ENCODE measurements around the gene EBF3.

EBF3 gene

GRCh38 chr10:129969184-129969910 lies 5.3 kb upstream of the EBF3 start:
- Histone ChIP-seq H3K18ac (ENCODE audit: low read length) (peak overlapping the region; percentile 80), H3K27me3 (ENCODE audit: control insufficient read depth in 3 of 3, insufficient read depth in 3 of 3, low read depth in 1 of 3, low read length in 3 of 3) (peaks cover 69 to 96% (median 95%) of the 10 kb centered on the region in 3 experiments), H3K4ac (ENCODE audit: low read length) (no peak overlapping the region), H3K79me1 (ENCODE audit: low read depth, low read length) (no peaks in the 10 kb centered on the region), H3K9me3 (replicated peaks in 1 of 2; ENCODE audit: control insufficient read depth in 2 of 2, insufficient read depth in 1 of 2, low read depth in 1 of 2, low read length in 2 of 2) (no peaks in the 10 kb centered on the region), H3K4me3 (ENCODE audit: low read length in 2 of 2) (no peak overlapping the region), H2AFZ (ENCODE audit: low read length) (no peak overlapping the region), H2BK15ac (ENCODE audit: low read length) (no peak overlapping the region), H2BK12ac (ENCODE audit: low read length) (no peak overlapping the region), H3K9ac (ENCODE audit: low read depth, low read length, poor library complexity) (peak overlapping the region; percentile 77), H3K36me3 (replicated peaks in 1 of 2; ENCODE audit: control insufficient read depth in 2 of 2, insufficient read depth in 2 of 2, low read length in 2 of 2) (no peaks in the 10 kb centered on the region), H4K8ac (ENCODE audit: low read depth, low read length) (no peak overlapping the region), H3K27ac (replicated peaks; ENCODE audit: low read length) (no peak overlapping the region), H3K14ac (ENCODE audit: low read length) (peak overlapping the region; percentile 21), H3K4me2 (ENCODE audit: insufficient read depth, low read length, poor library complexity, severe bottlenecking) (peak overlapping the region; percentile 54), H2AK5ac (ENCODE audit: low read depth, low read length) (no peak overlapping the region), H2BK120ac (ENCODE audit: low read depth, low read length) (no peak overlapping the region), H3K4me1 (ENCODE audit: control insufficient read depth in 2 of 2, insufficient read depth in 1 of 2, low read depth in 1 of 2, low read length in 2 of 2) (peaks cover 6 to 17% of the 10 kb centered on the region in 2 donors), H3K23ac (ENCODE audit: low read depth, low read length, poor library complexity) (no peak overlapping the region), H4K91ac (ENCODE audit: low read depth, low read length, poor library complexity) (no peak overlapping the region), H2BK5ac (ENCODE audit: low read length) (peak overlapping the region; percentile 75)
- peak; percentile 24 for DNase-seq (ENCODE audit: low spot score)
- WGBS, 2 donors (ENCODE audit: extremely low coverage in 2 of 2, insufficient read length in 2 of 2, insufficient replicate concordance in 1 of 2): no CpG with 5 or more reads among the region's 68 CpGs

- Histone ChIP-seq H4K8ac (ENCODE audit: low read depth, low read length) (no peak overlapping the region), H3K79me1 (ENCODE audit: low read depth, low read length) (no peaks in the 10 kb centered on the region), H3K9ac (ENCODE audit: low read depth, low read length, poor library complexity) (no peak overlapping the region), H3K14ac (ENCODE audit: low read length) (peak overlapping the region; percentile 21), H2BK15ac (ENCODE audit: low read length) (no peak overlapping the region), H2BK5ac (ENCODE audit: low read length) (no peak overlapping the region), H4K91ac (ENCODE audit: low read depth, low read length, poor library complexity) (no peak overlapping the region), H3K18ac (ENCODE audit: low read length) (peak overlapping the region; percentile 80), H2AK5ac (ENCODE audit: low read depth, low read length) (peak overlapping the region; percentile 81), H3K9me3 (replicated peaks in 1 of 2; ENCODE audit: control insufficient read depth in 2 of 2, insufficient read depth in 1 of 2, low read depth in 1 of 2, low read length in 2 of 2) (no peaks in the 10 kb centered on the region), H3K27ac (replicated peaks; ENCODE audit: low read length) (no peak overlapping the region), H3K23ac (ENCODE audit: low read depth, low read length, poor library complexity) (no peak overlapping the region), H3K4me2 (ENCODE audit: insufficient read depth, low read length, poor library complexity, severe bottlenecking) (peak overlapping the region; percentile 54), H3K4me1 (ENCODE audit: control insufficient read depth in 2 of 2, insufficient read depth in 1 of 2, low read depth in 1 of 2, low read length in 2 of 2) (peaks cover 6 to 17% of the 10 kb centered on the region in 2 donors), H3K4ac (ENCODE audit: low read length) (no peak overlapping the region), H2BK12ac (ENCODE audit: low read length) (no peak overlapping the region), H3K4me3 (ENCODE audit: low read length in 2 of 2) (no peak overlapping the region), H3K27me3 (ENCODE audit: control insufficient read depth in 3 of 3, insufficient read depth in 3 of 3, low read depth in 1 of 3, low read length in 3 of 3) (peaks cover 69 to 93% (median 93%) of the 10 kb centered on the region in 3 experiments), H3K36me3 (replicated peaks in 1 of 2; ENCODE audit: control insufficient read depth in 2 of 2, insufficient read depth in 2 of 2, low read length in 2 of 2) (no peaks in the 10 kb centered on the region), H2AFZ (ENCODE audit: low read length) (no peak overlapping the region), H2BK120ac (ENCODE audit: low read depth, low read length) (no peak overlapping the region)
- WGBS, 2 donors (ENCODE audit: extremely low coverage in 2 of 2, insufficient read length in 2 of 2, insufficient replicate concordance in 1 of 2): no CpG with 5 or more reads among the region's 15 CpGs
- peak; percentile 75 for DNase-seq (ENCODE audit: low spot score)
Measured at GRCh38 chr10:129968853-129969183, 4.7 kb upstream of the EBF3 start.

GRCh38 chr10:129968020-129968852 lies 4.2 kb upstream of the EBF3 start:
- Histone ChIP-seq H3K18ac (ENCODE audit: low read length) (peak overlapping the region; percentile 80), H3K79me1 (ENCODE audit: low read depth, low read length) (no peaks in the 10 kb centered on the region), H3K23ac (ENCODE audit: low read depth, low read length, poor library complexity) (peak overlapping the region; percentile 65), H3K4me3 (ENCODE audit: low read length in 2 of 2) (no peak overlapping the region), H3K36me3 (replicated peaks in 1 of 2; ENCODE audit: control insufficient read depth in 2 of 2, insufficient read depth in 2 of 2, low read length in 2 of 2) (no peaks in the 10 kb centered on the region), H2BK5ac (ENCODE audit: low read length) (no peak overlapping the region), H4K8ac (ENCODE audit: low read depth, low read length) (no peak overlapping the region), H3K4me1 (ENCODE audit: control insufficient read depth in 2 of 2, insufficient read depth in 1 of 2, low read depth in 1 of 2, low read length in 2 of 2) (peaks cover 6 to 17% of the 10 kb centered on the region in 2 donors), H2AFZ (ENCODE audit: low read length) (no peak overlapping the region), H3K4me2 (ENCODE audit: insufficient read depth, low read length, poor library complexity, severe bottlenecking) (peak overlapping the region; percentile 51), H3K14ac (ENCODE audit: low read length) (no peak overlapping the region), H3K27ac (replicated peaks; ENCODE audit: low read length) (no peak overlapping the region), H2BK15ac (ENCODE audit: low read length) (peak overlapping the region; percentile 67), H3K27me3 (ENCODE audit: control insufficient read depth in 3 of 3, insufficient read depth in 3 of 3, low read depth in 1 of 3, low read length in 3 of 3) (peaks cover 67 to 92% (median 88%) of the 10 kb centered on the region in 3 experiments), H3K9me3 (replicated peaks in 1 of 2; ENCODE audit: control insufficient read depth in 2 of 2, insufficient read depth in 1 of 2, low read depth in 1 of 2, low read length in 2 of 2) (no peaks in the 10 kb centered on the region), H2BK12ac (ENCODE audit: low read length) (no peak overlapping the region), H3K9ac (ENCODE audit: low read depth, low read length, poor library complexity) (peak overlapping the region; percentile 21), H4K91ac (ENCODE audit: low read depth, low read length, poor library complexity) (no peak overlapping the region), H2BK120ac (ENCODE audit: low read depth, low read length) (no peak overlapping the region), H2AK5ac (ENCODE audit: low read depth, low read length) (peak overlapping the region; percentile 94), H3K4ac (ENCODE audit: low read length) (no peak overlapping the region)
- WGBS, 2 donors (ENCODE audit: extremely low coverage in 2 of 2, insufficient read length in 2 of 2, insufficient replicate concordance in 1 of 2): no CpG with 5 or more reads among the region's 62 CpGs
- peak; percentile 20 for DNase-seq (ENCODE audit: low spot score)

GRCh38 chr10:129967579-129968019 lies 3.5 kb upstream of the EBF3 start:
- Histone ChIP-seq H3K27me3 (ENCODE audit: control insufficient read depth in 3 of 3, insufficient read depth in 3 of 3, low read depth in 1 of 3, low read length in 3 of 3) (peaks cover 64 to 92% (median 88%) of the 10 kb centered on the region in 3 experiments), H3K36me3 (replicated peaks in 1 of 2; ENCODE audit: control insufficient read depth in 2 of 2, insufficient read depth in 2 of 2, low read length in 2 of 2) (no peaks in the 10 kb centered on the region), H2BK15ac (ENCODE audit: low read length) (peak overlapping the region; percentile 67), H3K4me2 (ENCODE audit: insufficient read depth, low read length, poor library complexity, severe bottlenecking) (peak overlapping the region; percentile 49), H3K9me3 (replicated peaks in 1 of 2; ENCODE audit: control insufficient read depth in 2 of 2, insufficient read depth in 1 of 2, low read depth in 1 of 2, low read length in 2 of 2) (no peaks in the 10 kb centered on the region), H4K8ac (ENCODE audit: low read depth, low read length) (no peak overlapping the region), H3K9ac (ENCODE audit: low read depth, low read length, poor library complexity) (peak overlapping the region; percentile 60), H3K4me3 (ENCODE audit: low read length in 2 of 2) (peak overlapping the region in 1 of 2 donors; percentile 8), H2BK12ac (ENCODE audit: low read length) (peak overlapping the region; percentile 73), H3K79me1 (ENCODE audit: low read depth, low read length) (no peaks in the 10 kb centered on the region), H3K4ac (ENCODE audit: low read length) (no peak overlapping the region), H2AK5ac (ENCODE audit: low read depth, low read length) (peak overlapping the region; percentile 94), H4K91ac (ENCODE audit: low read depth, low read length, poor library complexity) (no peak overlapping the region), H3K27ac (replicated peaks; ENCODE audit: low read length) (no peak overlapping the region), H3K23ac (ENCODE audit: low read depth, low read length, poor library complexity) (peak overlapping the region; percentile 65), H2BK120ac (ENCODE audit: low read depth, low read length) (no peak overlapping the region), H3K14ac (ENCODE audit: low read length) (peak overlapping the region; percentile 38), H3K18ac (ENCODE audit: low read length) (peak overlapping the region; percentile 74), H3K4me1 (ENCODE audit: control insufficient read depth in 2 of 2, insufficient read depth in 1 of 2, low read depth in 1 of 2, low read length in 2 of 2) (peaks cover 6 to 22% of the 10 kb centered on the region in 2 donors), H2AFZ (ENCODE audit: low read length) (peak overlapping the region; percentile 53), H2BK5ac (ENCODE audit: low read length) (no peak overlapping the region)
- WGBS, 2 donors (ENCODE audit: extremely low coverage in 2 of 2, insufficient read length in 2 of 2, insufficient replicate concordance in 1 of 2): no CpG with 5 or more reads among the region's 28 CpGs
- DNase-seq (ENCODE audit: low spot score): no peak

All from neuronal stem cell (in vitro differentiated cells).